Upper lobe of left lung (tissue), 4 donors: ENCODE measurements around the gene GTPBP6.

ENCODE experiments used
- CTCF ChIP-seq, 6 experiments: fragments of 450-650 bp in 4 of 6; fragments of 200-600 bp in 2 of 6; sonication (generic) in 2 of 6; IDR thresholded peaks; one replicate each; pipeline ENCODE4 v1.5.1; 2016 to 2019; ENCODE audit warnings: antibody characterized with exemption in 6 of 6
- EP300 ChIP-seq, 4 donors: sonication (generic); formaldehyde crosslinking; IDR thresholded peaks; one replicate each; pipeline ENCODE4 v1.5.1; 2017; ENCODE audit warnings: antibody characterized with exemption in 4 of 4, control low read depth in 2 of 4
- POLR2A ChIP-seq, 4 donors: fragments of 450-650 bp; IDR thresholded peaks; one replicate each; pipeline ENCODE4 v1.5.1; 2016 to 2017; ENCODE audit warnings: antibody characterized with exemption in 4 of 4, mild to moderate bottlenecking in 2 of 4

- TF ChIP-seq CTCF (IDR thresholded peaks at IDR 0.05): no peak
- no peak for TF ChIP-seq POLR2A (IDR thresholded peaks at IDR 0.05)
- no peak for TF ChIP-seq EP300 (IDR thresholded peaks at IDR 0.05)
Measured at GRCh38 chrX:257681-258289, 60.8 kb downstream of the GTPBP6 start.
